T-helper 1 cell treated with Interleukin-12 subunit alpha and Interleukin-12 subunit beta and Interleukin-4 antibody, amounts not matched to agents 30 ng/mL and 1 ng/mL, for 36 hours (primary cell): ENCODE data around the gene EIF4A3. TPM values are rescaled to one million over a fixed set of nuclear protein-coding genes. Genes with fewer than 3 reads are reported as not detected.

Source experiments
- total RNA-seq: library from RNA; stranded (reverse); gene quantifications from 2 replicates; pipeline ENCODE4 v1.2.3, GENCODE V29; 2022

Gene EIF4A3
- total RNA-seq, 1 donor from 2014 or later = 121 TPM

Other genes with a start within 250 kb of the EIF4A3 start
- gene TBC1D16, start 111.3 kb downstream of the EIF4A3 start, total RNA-seq = 0.85 and 0.88 TPM in 2 replicates
- gene CCDC40, start 110.5 kb downstream of the EIF4A3 start, total RNA-seq = not detected in 2 replicates
- 12.7 and 14.3 TPM in 2 replicates for gene GAA, start 45.5 kb downstream of the EIF4A3 start, total RNA-seq
- not detected in 2 replicates for gene CARD14, start 22.9 kb upstream of the EIF4A3 start, total RNA-seq
- 28.3 and 29.8 TPM in 2 replicates for gene SGSH, start 73.2 kb upstream of the EIF4A3 start, total RNA-seq
- 10.3 and 12.2 TPM in 2 replicates for gene SLC26A11, start 73.3 kb upstream of the EIF4A3 start, total RNA-seq
- 1,306 and 1,329 TPM in 2 replicates for gene RNF213, start 113.7 kb upstream of the EIF4A3 start, total RNA-seq